AG10803 (cell line): ENCODE results near the gene AMIGO2.
"Not testable (repeated sequence)": the region's sequence is repeated elsewhere in the genome, so short reads cannot be mapped to it uniquely, and the experiment has no call there.

Experiments used
- DNase-seq: peaks from one replicate; pipeline ENCODE4 v3.0.0; 2010; ENCODE audit warnings: low read depth
- H3K4me3 ChIP-seq: 2 replicates; pipeline ENCODE4 v1.5.1; 2011; ENCODE audit warnings: mild to moderate bottlenecking, low read length, control low read depth
- TF ChIP-seq, protein P1 (sequence below): conservative IDR thresholded peaks from 2 replicates; pipeline ENCODE4 v1.5.1; 2011; ENCODE audit warnings: mild to moderate bottlenecking, low read length, control low read depth, inconsistent platforms

AMIGO2 gene

GRCh38 chr12:47065546-47065945 is 14.2 kb downstream of the AMIGO2 start:
- H3K4me3 ChIP-seq, result no peak overlapping the region
- TF ChIP-seq, protein P1, sequence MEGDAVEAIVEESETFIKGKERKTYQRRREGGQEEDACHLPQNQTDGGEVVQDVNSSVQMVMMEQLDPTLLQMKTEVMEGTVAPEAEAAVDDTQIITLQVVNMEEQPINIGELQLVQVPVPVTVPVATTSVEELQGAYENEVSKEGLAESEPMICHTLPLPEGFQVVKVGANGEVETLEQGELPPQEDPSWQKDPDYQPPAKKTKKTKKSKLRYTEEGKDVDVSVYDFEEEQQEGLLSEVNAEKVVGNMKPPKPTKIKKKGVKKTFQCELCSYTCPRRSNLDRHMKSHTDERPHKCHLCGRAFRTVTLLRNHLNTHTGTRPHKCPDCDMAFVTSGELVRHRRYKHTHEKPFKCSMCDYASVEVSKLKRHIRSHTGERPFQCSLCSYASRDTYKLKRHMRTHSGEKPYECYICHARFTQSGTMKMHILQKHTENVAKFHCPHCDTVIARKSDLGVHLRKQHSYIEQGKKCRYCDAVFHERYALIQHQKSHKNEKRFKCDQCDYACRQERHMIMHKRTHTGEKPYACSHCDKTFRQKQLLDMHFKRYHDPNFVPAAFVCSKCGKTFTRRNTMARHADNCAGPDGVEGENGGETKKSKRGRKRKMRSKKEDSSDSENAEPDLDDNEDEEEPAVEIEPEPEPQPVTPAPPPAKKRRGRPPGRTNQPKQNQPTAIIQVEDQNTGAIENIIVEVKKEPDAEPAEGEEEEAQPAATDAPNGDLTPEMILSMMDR, result no peak
- DNase-seq, result no peak

GRCh38 chr12:47058640-47059039 is 21.1 kb downstream of the AMIGO2 start:
- H3K4me3 ChIP-seq, DNase-seq: not testable (repeated sequence)

GRCh38 chr12:47056944-47057343 is 22.8 kb downstream of the AMIGO2 start:
- H3K4me3 ChIP-seq, DNase-seq: not testable (repeated sequence)

DNA sequence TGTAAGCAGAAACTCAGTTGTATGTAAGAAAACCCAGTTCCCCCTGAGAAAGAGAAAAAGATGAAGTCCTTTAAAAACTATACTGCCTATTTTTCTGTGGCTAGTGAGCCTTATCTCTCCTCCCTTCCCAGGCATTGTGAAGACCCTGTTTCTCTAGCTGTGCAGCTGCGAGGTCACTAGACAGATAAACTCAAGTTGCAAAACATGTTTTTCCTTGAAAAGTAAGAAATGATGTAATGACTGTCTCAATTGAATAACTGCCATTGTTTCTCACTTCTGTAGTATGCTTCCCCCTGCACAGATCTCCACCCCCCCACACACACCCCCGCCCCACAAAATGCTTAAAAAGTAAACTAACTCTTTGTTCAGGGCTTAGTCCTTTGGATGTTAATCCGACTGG is 23.9 kb downstream of the AMIGO2 start:
- not testable (repeated sequence) for DNase-seq

DNA sequence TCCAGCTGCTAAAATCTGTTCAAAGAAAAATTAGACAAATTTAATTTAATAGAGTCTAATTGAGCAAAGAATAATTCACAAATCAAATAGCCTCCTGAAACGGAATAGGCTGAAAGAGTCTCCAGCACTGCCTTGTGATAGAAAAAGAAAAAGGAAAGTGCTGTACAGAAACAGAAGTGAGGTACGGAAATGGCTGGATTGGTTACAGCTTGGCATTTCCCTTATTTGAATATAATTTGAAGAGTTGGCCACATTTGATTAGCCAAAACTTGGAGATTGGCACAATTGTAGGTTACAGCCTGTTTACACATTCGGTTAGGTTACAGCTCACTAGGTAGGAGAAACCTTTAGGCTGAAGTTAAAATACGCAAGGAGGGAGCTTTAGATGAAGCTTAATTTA is 25.1 kb downstream of the AMIGO2 start:
- H3K4me3 ChIP-seq, result no peak overlapping the region
- no peak for DNase-seq
- TF ChIP-seq, protein P1, result no peak

More for the DNA sequence above, 23.9 kb downstream of the AMIGO2 start:
- not testable (repeated sequence) for H3K4me3 ChIP-seq

- TF ChIP-seq, protein P1, result no peak
- no peak overlapping the region for H3K4me3 ChIP-seq
- DNase-seq, result no peak
These were observed 25.8 kb downstream of the AMIGO2 start for GRCh38 chr12:47053961-47054360.

GRCh38 chr12:47052274-47052673 is 27.5 kb downstream of the AMIGO2 start:
- TF ChIP-seq, protein P1, result no peak
- H3K4me3 ChIP-seq, result no peak overlapping the region
- no peak for DNase-seq

DNA sequence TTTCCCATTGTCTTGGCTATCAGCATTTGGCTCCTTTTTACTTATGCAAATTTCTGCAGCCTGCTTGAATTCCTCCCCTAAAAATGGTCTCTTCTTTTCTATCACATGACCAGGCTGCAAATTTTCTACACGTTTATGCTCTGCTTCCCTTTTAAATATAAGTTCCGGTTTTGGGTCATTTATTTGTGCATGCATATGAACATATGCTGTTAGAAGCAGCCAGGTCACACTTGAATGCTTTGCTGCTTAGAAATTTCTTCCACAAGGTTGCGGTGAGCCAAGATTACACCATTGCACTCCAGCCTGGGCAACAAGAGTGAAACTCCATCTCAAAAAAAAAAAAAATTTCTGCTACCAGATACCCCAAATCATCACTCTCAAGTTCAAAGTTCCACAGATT is 28.5 kb downstream of the AMIGO2 start:
- not testable (repeated sequence) for H3K4me3 ChIP-seq

GRCh38 chr12:47048541-47048940 is 31.2 kb downstream of the AMIGO2 start:
- H3K4me3 ChIP-seq, result no peak overlapping the region
- TF ChIP-seq, protein P1, result no peak
- DNase-seq, result no peak

More for the DNA sequence above, 28.5 kb downstream of the AMIGO2 start:
- DNase-seq, result not testable (repeated sequence)

- no peak overlapping the region for H3K4me3 ChIP-seq
- DNase-seq, result no peak
- TF ChIP-seq, protein P1, result no peak
These were observed 38.4 kb downstream of the AMIGO2 start for GRCh38 chr12:47041327-47041726.
